ENCODE data around the gene MT1B. TPM values are rescaled to one million over a fixed set of nuclear protein-coding genes. Genes with fewer than 3 reads are reported as not detected.

Gene MT1B
- total RNA-seq, 1 experiment from 2014 or later, result not detected

- H3K27ac Mint-ChIP-seq, result no peak overlapping the region
- H3T11ph ChIP-seq (ENCODE audit: low read length), result no peak overlapping the region
- no CpG with 5 or more reads among the region's 2 CpGs for WGBS (ENCODE audit: extremely low coverage, insufficient read length, low lambda C conversion rate)
Measured at GRCh38 chr16:56641166-56641565, 10.5 kb upstream of the MT1B start.

More at GRCh38 chr16:56641166-56641565, 10.5 kb upstream of the MT1B start:
- Histone ChIP-seq H3K9me3 (ENCODE audit: control insufficient read depth, low read depth, low read length) (no peaks in the 10 kb centered on the region), H3K27me3 (ENCODE audit: insufficient read depth, low read length) (peaks cover 87% of the 10 kb centered on the region), H2BK5ac (ENCODE audit: insufficient read length, low read length) (no peak overlapping the region), H3K14ac (ENCODE audit: insufficient read depth, low read length) (no peak overlapping the region), H3K27ac (ENCODE audit: insufficient read length, low read depth, low read length) (no peak overlapping the region), H2BK20ac (ENCODE audit: low read depth, low read length, poor library complexity, severe bottlenecking) (no peak overlapping the region), H3K4ac (ENCODE audit: low read depth, low read length) (no peak overlapping the region), H4K20me1 (ENCODE audit: control insufficient read depth, insufficient read depth, insufficient read length) (no peaks in the 10 kb centered on the region), H3K4me2 (ENCODE audit: insufficient read depth, insufficient read length, low read length) (no peak overlapping the region), H3K9ac (ENCODE audit: extremely low read depth, insufficient read length, low read length) (no peak overlapping the region), H3K79me1 (ENCODE audit: insufficient read depth, low read depth, low read length, poor library complexity, severe bottlenecking) (no peaks in the 10 kb centered on the region), H2BK15ac (ENCODE audit: low read depth, low read length) (no peak overlapping the region), H3K4me1 (ENCODE audit: insufficient read depth, low read length) (no peaks in the 10 kb centered on the region), H3K18ac (ENCODE audit: insufficient read length, low read depth, low read length) (no peak overlapping the region), H2AK5ac (ENCODE audit: insufficient read length, low read length) (no peak overlapping the region), H2BK12ac (ENCODE audit: insufficient read length, low read depth, low read length) (no peak overlapping the region), H3K23me2 (ENCODE audit: insufficient read length, low read depth, low read length, poor library complexity, severe bottlenecking) (peaks cover 6% of the 10 kb centered on the region), H3K79me2 (ENCODE audit: insufficient read depth, low read length) (no peaks in the 10 kb centered on the region), H4K91ac (ENCODE audit: insufficient read length, low read depth, low read length) (no peak overlapping the region), H4K8ac (replicated peaks; ENCODE audit: insufficient read length, low read depth, low read length) (no peak overlapping the region), H3K23ac (ENCODE audit: insufficient read length, low read depth, low read length) (no peak overlapping the region), H3K56ac (ENCODE audit: insufficient read length, low read depth, low read length) (no peak overlapping the region), H4K5ac (ENCODE audit: insufficient read length, low read depth, low read length) (no peak overlapping the region), H2BK120ac (ENCODE audit: low read depth, low read length, poor library complexity, severe bottlenecking) (no peak overlapping the region), H2AFZ (ENCODE audit: low read length) (no peak overlapping the region)
- DNase-seq, result no peak
- no peak for TF ChIP-seq CTCF (conservative IDR thresholded peaks at IDR 0.05)
- Mint-ChIP-seq H3K9me3 (no peaks in the 10 kb centered on the region; a peak in 1 of 5 replicates), H3K4me3 (no peak overlapping the region), H3K4me1 (peaks cover 19 to 31% of the 10 kb centered on the region in 2 experiments), H3K27me3 (ENCODE audit: low read depth) (peaks cover 99% of the 10 kb centered on the region), H3K36me3 (ENCODE audit: insufficient read depth in 1 of 3, low read depth in 3 of 3) (no peaks in the 10 kb centered on the region; a peak in 1 of 7 replicates)

Data from H9 (cell line).